ENCODE data around the gene CASP8AP2.
"Not testable (repeated sequence)": the region's sequence is repeated elsewhere in the genome, so short reads cannot be mapped to it uniquely, and the experiment has no call there.

The CASP8AP2 gene

DNA sequence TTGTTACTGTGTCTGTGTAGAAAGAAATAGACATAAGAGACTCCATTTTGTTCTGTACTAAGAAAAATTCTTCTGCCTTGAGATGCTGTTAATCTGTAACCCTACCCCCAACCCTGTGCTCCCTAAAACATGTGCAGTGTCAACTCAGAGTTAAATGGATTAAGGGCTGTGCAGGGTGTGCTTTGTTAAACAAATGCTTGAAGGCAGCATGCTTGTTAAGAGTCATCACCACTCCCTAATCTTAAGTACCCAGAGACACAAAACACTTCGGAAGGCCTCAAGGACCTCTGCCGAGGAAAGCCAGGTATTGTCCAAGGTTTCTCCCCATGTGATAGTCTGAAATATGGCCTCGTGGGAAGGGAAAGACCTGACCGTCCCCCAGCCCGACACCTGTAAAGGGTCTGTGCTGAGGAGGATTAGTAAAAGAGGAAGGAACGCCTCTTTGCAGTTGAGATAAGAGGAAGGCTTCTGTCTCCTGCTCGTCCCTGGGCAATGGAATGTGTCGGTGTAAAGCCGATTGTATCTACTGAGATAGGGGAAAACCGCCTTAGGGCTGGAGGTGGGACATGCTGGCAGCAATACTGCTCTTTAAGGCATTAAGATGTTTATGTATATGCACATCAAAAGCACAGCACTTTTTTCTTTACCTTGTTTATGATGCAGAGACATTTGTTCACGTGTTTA, 61.3 kb downstream of the CASP8AP2 start:
- peak; percentile 56 for DNase-seq

DNA sequence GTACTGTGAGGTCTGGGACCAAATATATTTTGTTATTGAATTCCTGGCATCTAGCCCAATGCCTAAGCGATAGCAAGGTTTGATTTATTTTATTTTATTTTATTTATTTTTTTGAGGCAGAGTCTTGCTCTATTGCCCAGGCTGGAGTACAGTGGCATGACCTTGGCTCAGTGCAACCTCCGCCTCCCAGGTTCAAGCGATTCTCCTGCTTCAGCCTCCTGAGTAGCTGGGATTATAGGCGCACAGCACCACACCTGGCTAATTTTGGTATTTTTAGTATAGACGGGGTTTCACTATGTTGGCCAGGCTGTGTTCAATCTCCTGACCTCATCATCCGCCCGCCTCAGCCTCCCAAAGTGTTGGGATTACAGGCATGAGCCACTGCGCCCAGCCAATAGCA, 62.9 kb downstream of the CASP8AP2 start:
- not testable (repeated sequence) for DNase-seq

DNA sequence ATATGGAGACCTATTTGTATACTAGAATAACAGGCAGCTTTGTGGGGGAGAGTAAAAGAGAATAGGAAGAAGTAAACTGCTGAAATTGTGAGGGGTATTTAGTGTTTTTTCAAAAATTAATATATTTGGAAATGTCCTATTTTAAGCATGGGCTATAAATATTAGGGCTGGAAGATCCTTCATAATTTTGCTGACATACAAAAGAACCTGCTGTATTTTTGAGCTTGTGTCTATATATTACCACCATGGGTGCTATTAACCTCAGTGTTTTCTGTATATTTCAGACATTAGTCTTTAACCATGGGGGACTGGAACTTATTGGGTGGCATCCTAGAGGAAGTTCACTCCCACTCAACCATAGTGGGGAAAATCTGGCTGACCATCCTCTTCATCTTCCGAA, 64.5 kb downstream of the CASP8AP2 start, which contains the start of gene GJA10:
Gene GJA10 (plus strand): TSS at position 301 of the 400 bp plus-strand sequence. CDS start 0 bp downstream, at position 301.
- DNase-seq: no peak

DNA sequence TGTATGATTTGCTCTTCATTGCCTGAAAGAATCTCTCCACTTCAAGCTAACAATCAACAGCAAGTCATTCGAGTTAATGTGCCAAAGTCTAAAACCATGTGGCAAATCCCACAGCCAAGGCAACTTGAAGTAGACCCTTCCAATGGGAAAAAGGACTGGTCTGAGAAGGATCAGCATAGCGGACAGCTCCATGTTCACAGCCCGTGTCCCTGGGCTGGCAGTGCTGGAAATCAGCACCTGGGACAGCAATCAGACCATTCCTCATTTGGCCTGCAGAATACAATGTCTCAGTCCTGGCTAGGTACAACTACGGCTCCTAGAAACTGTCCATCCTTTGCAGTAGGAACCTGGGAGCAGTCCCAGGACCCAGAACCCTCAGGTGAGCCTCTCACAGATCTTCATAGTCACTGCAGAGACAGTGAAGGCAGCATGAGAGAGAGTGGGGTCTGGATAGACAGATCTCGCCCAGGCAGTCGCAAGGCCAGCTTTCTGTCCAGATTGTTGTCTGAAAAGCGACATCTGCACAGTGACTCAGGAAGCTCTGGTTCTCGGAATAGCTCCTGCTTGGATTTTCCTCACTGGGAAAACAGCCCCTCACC, 65.7 kb downstream of the CASP8AP2 start:
- DNase-seq: peak; percentile 66

DNA sequence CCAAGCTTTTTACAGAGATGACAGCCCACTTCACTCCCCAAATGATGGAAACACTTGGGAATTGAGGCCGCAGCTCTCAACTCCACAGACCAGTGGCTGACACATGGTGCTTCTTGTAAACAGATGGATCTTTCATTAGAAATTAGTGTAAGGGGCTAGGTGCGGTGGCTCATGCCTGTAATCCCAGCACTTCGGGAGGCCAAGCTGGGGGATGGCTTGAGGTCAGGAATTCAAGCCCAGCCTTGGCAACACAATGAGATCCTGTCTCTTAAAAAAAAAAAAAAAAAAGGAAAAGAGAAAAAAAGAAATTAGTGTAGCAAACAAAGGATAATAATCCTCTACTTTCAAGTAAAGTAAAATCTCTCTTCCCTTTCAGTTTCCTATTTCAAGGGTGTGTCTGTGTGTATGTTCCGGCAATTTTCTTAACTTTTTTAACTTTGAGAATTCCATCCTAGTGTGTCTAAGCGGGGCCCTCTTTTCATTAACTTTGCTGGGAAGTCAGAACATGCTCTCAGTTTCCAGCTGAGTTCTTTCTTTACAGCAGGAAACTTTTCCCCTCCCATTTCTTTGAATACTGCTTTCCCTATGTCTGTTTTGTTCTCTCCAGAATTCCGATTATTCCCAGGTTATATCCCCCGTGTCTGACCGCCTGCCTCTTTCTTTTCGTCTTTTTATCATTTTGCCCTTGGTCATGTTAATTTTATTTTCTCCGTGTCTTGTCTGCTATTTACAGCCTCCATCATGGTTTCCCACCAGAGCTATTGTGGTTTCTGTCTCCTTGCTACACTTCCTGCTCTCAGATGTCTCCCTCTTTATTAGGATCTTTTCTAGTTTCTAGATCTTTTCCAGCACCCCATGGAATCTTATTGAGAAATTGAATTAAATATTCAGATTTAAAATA, 80.6 kb downstream of the CASP8AP2 start:
- DNase-seq: not testable (repeated sequence)

DNA sequence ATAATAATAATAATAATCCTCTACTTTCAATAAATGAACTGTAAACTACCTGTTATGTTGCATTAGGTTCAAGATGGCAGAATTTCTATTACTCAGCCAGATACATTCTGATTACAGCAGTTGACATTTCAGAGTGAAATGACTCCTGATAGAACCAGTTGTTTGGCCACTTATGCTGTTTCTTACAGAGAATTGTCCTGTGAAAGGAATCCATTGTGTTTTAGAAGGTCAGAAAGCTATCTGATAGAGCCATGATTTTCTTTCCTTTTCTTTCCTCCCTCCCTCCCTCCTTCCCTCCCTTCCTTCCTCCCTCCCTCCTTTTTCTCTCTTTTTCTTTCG, 81.2 kb downstream of the CASP8AP2 start:
- peak; percentile 26 for DNase-seq

DNA sequence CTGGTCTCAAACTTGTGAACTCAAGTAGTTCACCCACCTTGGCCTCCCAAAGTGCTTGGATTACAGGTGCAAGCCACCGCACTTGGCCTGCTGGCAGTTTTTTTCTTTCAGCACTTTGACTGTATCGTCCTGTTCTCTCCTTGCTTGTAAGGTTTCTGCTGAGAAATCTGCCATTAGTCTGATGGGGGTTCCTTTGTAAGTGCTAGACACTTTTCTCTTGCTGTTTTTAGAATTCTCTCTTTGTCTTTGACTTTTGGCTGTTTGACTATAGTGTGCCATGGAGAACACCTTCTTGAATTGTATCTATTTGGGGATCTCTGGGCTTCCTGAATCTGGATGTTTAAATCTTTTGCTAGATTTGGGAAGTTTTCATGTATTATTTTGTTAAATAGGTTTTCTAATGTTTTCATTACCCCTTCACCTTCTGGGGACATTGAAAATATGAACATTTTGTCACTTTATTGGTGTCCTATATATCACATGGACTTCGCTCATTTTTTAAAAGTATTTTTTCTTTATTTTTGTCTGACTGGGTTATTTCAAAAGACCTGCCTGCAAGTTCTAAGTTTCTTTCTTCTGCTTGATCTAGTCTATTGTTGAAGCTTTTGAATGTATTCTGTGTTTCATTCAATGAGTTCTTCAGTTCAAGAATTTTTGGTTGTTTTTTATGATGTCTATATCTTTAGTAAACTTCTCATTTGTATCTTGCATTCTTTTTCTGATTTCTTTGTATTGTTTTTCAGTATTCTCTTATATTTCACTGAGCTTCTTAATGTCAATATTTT, 86.6 kb downstream of the CASP8AP2 start:
- DNase-seq: no peak

DNA sequence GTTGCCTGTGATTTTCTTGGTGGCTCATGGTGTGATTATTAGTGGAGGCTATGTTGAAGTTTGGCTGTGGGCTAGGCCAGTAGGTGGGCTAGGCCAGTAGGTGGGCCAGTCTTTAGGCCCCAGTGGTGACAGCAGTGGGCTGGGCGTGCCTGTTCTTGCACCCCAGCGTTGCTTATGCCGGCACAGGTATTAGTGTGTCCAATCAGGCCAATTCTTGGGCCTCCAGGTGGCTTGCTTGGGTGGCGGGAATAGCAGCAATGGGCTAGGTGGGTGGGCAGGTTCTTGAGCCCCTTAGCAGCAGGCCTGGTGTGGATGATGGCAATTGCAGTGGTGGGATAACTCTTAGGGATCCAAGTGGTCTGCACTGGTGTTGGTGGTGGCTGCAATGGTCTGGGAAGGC, 87.5 kb downstream of the CASP8AP2 start:
- DNase-seq: no peak

DNA sequence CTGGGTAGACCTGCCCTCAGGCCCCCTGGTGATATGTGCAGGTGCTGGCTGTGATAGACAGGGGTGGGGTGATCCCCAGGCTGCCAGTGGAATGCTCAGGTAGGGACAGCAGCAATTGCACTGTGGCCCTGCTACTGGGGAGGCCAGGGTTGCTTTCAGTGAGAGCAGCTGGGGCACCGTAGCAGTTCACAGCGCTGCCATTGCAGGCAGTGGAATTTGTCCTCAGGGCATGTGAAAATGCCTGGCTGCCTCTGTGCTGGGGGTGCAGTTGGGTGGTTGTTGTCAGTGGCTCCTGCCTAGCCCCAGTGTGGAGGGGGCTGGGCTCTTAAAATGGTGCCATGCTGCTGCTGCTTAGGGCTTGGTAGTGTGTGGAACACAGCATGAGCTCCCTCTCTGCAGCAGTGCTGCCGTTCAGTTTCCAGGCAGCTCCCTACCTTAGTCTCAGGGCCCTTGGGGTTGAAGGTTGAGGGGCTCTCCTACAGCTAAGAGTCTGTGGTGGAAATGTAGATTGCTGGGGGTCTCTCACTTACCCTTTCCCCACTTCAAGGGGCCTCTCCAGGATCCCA, 88.2 kb downstream of the CASP8AP2 start:
- DNase-seq: no peak

Measured in OCI-M1 (cell line).